ENCODE results near the gene CCDC81. TPM values are rescaled to one million over a fixed set of nuclear protein-coding genes. Genes with fewer than 3 reads are reported as not detected.
A peak's percentile ranks its signal among the peaks of the same experiment; 100 is the strongest.

CCDC81 gene
- total and polyA plus RNA-seq, 8 donors = 0.28 to 3.3 (median 0.89) TPM; not detected in 4

DNA sequence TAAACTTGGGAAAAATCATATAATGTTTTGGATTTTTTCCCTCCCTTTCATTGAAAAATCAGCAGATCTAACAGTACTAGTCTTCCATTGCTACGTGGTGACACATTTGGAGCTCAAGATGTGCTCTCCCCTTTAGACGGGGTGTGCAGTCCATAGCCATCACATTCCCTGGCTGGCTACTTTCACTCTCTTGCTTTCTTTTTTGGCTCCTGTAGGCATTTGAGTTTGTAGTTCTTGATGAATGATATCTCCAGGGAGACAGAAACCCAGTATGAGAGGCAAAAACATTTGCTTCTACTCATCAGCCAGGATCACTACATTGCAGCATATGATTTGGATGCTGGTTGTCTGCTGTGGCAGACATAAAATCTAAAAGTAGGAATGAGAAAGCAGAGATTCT, 12.1 kb downstream of the CCDC81 start:
- H3K9me3 ChIP-seq = no peaks in the 10 kb centered on the region
- 57 to 87% (median 81%) methylated on average over 2 of the region's 2 CpGs for WGBS, 5 donors
- no peaks in the 10 kb centered on the region for H3K36me3 ChIP-seq
- H3K4me1 ChIP-seq = no peaks in the 10 kb centered on the region
- intact Hi-C loops (cut with DNase I; ENCODE audit: low total_unique reads) = no loop called here
- H3K4me3 ChIP-seq = no peak overlapping the region
- no peaks in the 10 kb centered on the region for H3K27me3 ChIP-seq
- peak in 1 of 2 donors; percentile 26 for DNase-seq
- no peak overlapping the region for H3K27ac ChIP-seq
- TF ChIP-seq POLR2A (IDR thresholded peaks at IDR 0.05) (no peak), CTCF (IDR thresholded peaks at IDR 0.05) (no peak), EP300 (IDR thresholded peaks at IDR 0.05) (no peak), POLR2AphosphoS5 (IDR thresholded peaks at IDR 0.05) (no peak)

- no peaks in the 10 kb centered on the region for H3K9me3 ChIP-seq
- peak in 1 of 2 donors; percentile 61 for DNase-seq
- H3K4me1 ChIP-seq = no peaks in the 10 kb centered on the region
- H3K27ac ChIP-seq = no peak overlapping the region
- H3K36me3 ChIP-seq = no peaks in the 10 kb centered on the region
- 40 to 50% (median 44%) methylated on average over 4 of the region's 4 CpGs for WGBS, 5 donors
- no peaks in the 10 kb centered on the region for H3K27me3 ChIP-seq
- TF ChIP-seq POLR2AphosphoS5 (IDR thresholded peaks at IDR 0.05) = no peak
- no peak for TF ChIP-seq CTCF (IDR thresholded peaks at IDR 0.05)
- no peak for TF ChIP-seq EP300 (IDR thresholded peaks at IDR 0.05)
- no peak for TF ChIP-seq POLR2A (IDR thresholded peaks at IDR 0.05)
- no peak overlapping the region for H3K4me3 ChIP-seq
- intact Hi-C loops (cut with DNase I; ENCODE audit: low total_unique reads) = no loop called here
Observed at GRCh38 chr11:86388198-86388597, 13.5 kb downstream of the CCDC81 start.

DNA sequence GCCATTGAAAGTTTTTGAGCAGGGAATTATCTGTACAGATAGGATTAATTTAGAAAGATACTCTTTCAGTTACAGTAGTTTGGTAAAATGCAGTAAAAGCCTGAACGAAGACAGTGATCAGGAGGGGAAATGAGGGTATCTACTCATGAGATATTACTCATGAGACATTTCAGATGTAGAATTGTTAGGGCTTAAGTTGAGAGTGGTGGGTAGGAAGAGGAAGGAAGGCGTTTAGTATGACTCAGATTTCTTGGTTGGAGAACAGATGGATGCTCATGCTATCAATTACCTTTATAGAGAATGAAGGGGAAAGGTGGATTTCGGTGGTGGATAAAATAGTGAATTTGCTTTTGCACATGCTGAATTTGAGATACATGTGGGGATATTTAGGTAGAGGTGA, 15.8 kb downstream of the CCDC81 start:
- H3K4me1 ChIP-seq = peaks cover 0 to 5% (median 0%) of the 10 kb centered on the region in 4 donors

DNA sequence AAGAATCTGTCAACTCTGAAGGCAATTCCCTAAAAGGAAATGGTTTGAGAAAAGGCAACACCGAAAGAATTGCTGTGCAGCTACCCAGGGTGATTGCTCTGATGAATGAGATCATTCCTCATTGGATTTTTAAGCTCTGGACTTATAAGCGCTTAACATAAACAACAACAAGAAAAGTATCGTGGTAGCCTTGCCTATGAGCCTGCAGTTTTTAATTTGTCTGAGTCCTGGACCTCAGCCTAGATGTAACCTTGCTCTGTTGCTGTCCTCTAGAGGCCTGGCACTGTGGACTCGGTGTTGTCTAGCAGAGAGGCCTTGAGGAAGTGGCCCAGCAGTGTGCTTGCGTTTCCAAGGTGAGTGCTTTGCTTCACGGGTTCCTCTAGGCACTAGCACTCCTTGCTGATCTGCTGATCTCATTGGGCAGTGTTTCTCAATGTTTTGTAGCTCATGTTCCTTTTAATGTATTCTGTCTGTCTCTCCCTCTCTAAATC, 20.4 kb downstream of the CCDC81 start:
- Histone ChIP-seq H3K4me1 (peaks cover 0 to 5% (median 0%) of the 10 kb centered on the region in 4 donors), H3K27me3 (no peaks in the 10 kb centered on the region), H3K4me3 (no peak overlapping the region), H3K27ac (peak overlapping the region in 1 of 5 donors; percentile 15), H3K9me3 (no peaks in the 10 kb centered on the region), H3K36me3 (no peaks in the 10 kb centered on the region)
- peak in 1 of 2 donors; percentile 47 for DNase-seq
- no peak for TF ChIP-seq CTCF (IDR thresholded peaks at IDR 0.05)
- TF ChIP-seq POLR2A (IDR thresholded peaks at IDR 0.05) = no peak
- no peak for TF ChIP-seq EP300 (IDR thresholded peaks at IDR 0.05)
- no peak for TF ChIP-seq POLR2AphosphoS5 (IDR thresholded peaks at IDR 0.05)
- 44 to 59% (median 53%) methylated on average over 6 of the region's 6 CpGs for WGBS, 5 donors
- intact Hi-C loops (cut with DNase I; ENCODE audit: low total_unique reads) = no loop called here

More for the DNA sequence above, 15.8 kb downstream of the CCDC81 start:
- no peak overlapping the region for H3K4me3 ChIP-seq
- no peak for TF ChIP-seq CTCF (IDR thresholded peaks at IDR 0.05)
- no peak for TF ChIP-seq POLR2A (IDR thresholded peaks at IDR 0.05)
- no peak for TF ChIP-seq POLR2AphosphoS5 (IDR thresholded peaks at IDR 0.05)
- TF ChIP-seq EP300 (IDR thresholded peaks at IDR 0.05) = no peak
- H3K27ac ChIP-seq = no peak overlapping the region
- H3K9me3 ChIP-seq = no peaks in the 10 kb centered on the region
- no peaks in the 10 kb centered on the region for H3K27me3 ChIP-seq
- no peaks in the 10 kb centered on the region for H3K36me3 ChIP-seq
- 86 to 94% (median 88%) methylated on average over 3 of the region's 3 CpGs for WGBS, 5 donors
- DNase-seq = no peak
- intact Hi-C loops (cut with DNase I; ENCODE audit: low total_unique reads) = no loop called here
